Measurements from ENCODE around the gene PROX1. TPM values are rescaled to one million over a fixed set of nuclear protein-coding genes. Genes with fewer than 3 reads are reported as not detected.
"Not testable (repeated sequence)": the region's sequence is repeated elsewhere in the genome, so short reads cannot be mapped to it uniquely, and the experiment has no call there.

Gene PROX1
- total RNA-seq, 2 experiments from 2014 or later: not detected

GRCh38 chr1:214085325-214085724, 97.6 kb downstream of the PROX1 start:
- no peak for DNase-seq (ENCODE audit: low spot score)
- no peak overlapping the region for H3K27ac ChIP-seq (ENCODE audit: low read depth, low read length, poor library complexity, severe bottlenecking)
- no peak overlapping the region for H3K4me2 ChIP-seq (ENCODE audit: low read length)
- no TSS peak for BruUV-seq (replicated peaks)
- H3K9me3 ChIP-seq (ENCODE audit: low read length): no peaks in the 10 kb centered on the region
- intact Hi-C loops (cut with micrococcal nuclease; ENCODE audit: unreplicated experiment): no loop called here
- no peaks in the 10 kb centered on the region for H3K36me3 ChIP-seq (ENCODE audit: insufficient read depth, low read length)
- ChIA-PET POLR2A (no interaction called here), CTCF (ENCODE audit: unreplicated experiment) (no interaction called here)
- no peak overlapping the region for H3K4me3 ChIP-seq (ENCODE audit: low read depth, low read length, poor library complexity, severe bottlenecking)
- H4K20me1 ChIP-seq (ENCODE audit: insufficient read depth, low read length): no peaks in the 10 kb centered on the region
- no peaks in the 10 kb centered on the region for H3K79me2 ChIP-seq (ENCODE audit: insufficient read depth, low read depth, low read length)
- H2AFZ ChIP-seq (ENCODE audit: low read length): no peak overlapping the region
- H3K4me1 ChIP-seq (ENCODE audit: insufficient read depth, low read length, poor library complexity, severe bottlenecking): no peaks in the 10 kb centered on the region
- no peaks in the 10 kb centered on the region for H3K9me2 ChIP-seq (ENCODE audit: insufficient read depth, low read length)
- TF ChIP-seq CTCF (conservative IDR thresholded peaks at IDR 0.05; ENCODE audit: low read length) (no peak), EZH2phosphoT487 (IDR thresholded peaks at IDR 0.05; ENCODE audit: borderline replicate concordance, low read depth, low read length) (no peak)

GRCh38 chr1:214086945-214087344, 99.2 kb downstream of the PROX1 start:
- no peak overlapping the region for H2AFZ ChIP-seq (ENCODE audit: low read length)
- intact Hi-C loops (cut with micrococcal nuclease; ENCODE audit: unreplicated experiment): no loop called here
- no peak for DNase-seq (ENCODE audit: low spot score)
- POLR2A ChIA-PET: no interaction called here
- CTCF ChIA-PET (ENCODE audit: unreplicated experiment): no interaction called here
- H3K4me2 ChIP-seq (ENCODE audit: low read length): no peak overlapping the region
- no peaks in the 10 kb centered on the region for H3K4me1 ChIP-seq (ENCODE audit: insufficient read depth, low read length, poor library complexity, severe bottlenecking)
- no TSS peak for BruUV-seq (replicated peaks)
- TF ChIP-seq EZH2phosphoT487 (IDR thresholded peaks at IDR 0.05; ENCODE audit: borderline replicate concordance, low read depth, low read length) (no peak), CTCF (conservative IDR thresholded peaks at IDR 0.05; ENCODE audit: low read length) (no peak)
- no peaks in the 10 kb centered on the region for H3K9me2 ChIP-seq (ENCODE audit: insufficient read depth, low read length)
- H3K4me3 ChIP-seq (ENCODE audit: low read depth, low read length, poor library complexity, severe bottlenecking): no peak overlapping the region
- no peaks in the 10 kb centered on the region for H3K9me3 ChIP-seq (ENCODE audit: low read length)
- H4K20me1 ChIP-seq (ENCODE audit: insufficient read depth, low read length): no peaks in the 10 kb centered on the region
- no peaks in the 10 kb centered on the region for H3K79me2 ChIP-seq (ENCODE audit: insufficient read depth, low read depth, low read length)
- no peaks in the 10 kb centered on the region for H3K36me3 ChIP-seq (ENCODE audit: insufficient read depth, low read length)
- no peak overlapping the region for H3K27ac ChIP-seq (ENCODE audit: low read depth, low read length, poor library complexity, severe bottlenecking)

- H3K27ac ChIP-seq (ENCODE audit: low read depth, low read length, poor library complexity, severe bottlenecking); BruUV-seq (replicated peaks); H3K9me2 ChIP-seq (ENCODE audit: insufficient read depth, low read length); H3K4me2 ChIP-seq (ENCODE audit: low read length); H2AFZ ChIP-seq (ENCODE audit: low read length); POLR2A ChIA-PET; H3K4me3 ChIP-seq (ENCODE audit: low read depth, low read length, poor library complexity, severe bottlenecking); H3K79me2 ChIP-seq (ENCODE audit: insufficient read depth, low read depth, low read length); CTCF ChIA-PET (ENCODE audit: unreplicated experiment); H4K20me1 ChIP-seq (ENCODE audit: insufficient read depth, low read length); H3K4me1 ChIP-seq (ENCODE audit: insufficient read depth, low read length, poor library complexity, severe bottlenecking); H3K36me3 ChIP-seq (ENCODE audit: insufficient read depth, low read length); DNase-seq (ENCODE audit: low spot score); H3K9me3 ChIP-seq (ENCODE audit: low read length); intact Hi-C loops (cut with micrococcal nuclease; ENCODE audit: unreplicated experiment): not testable (repeated sequence)
Observed at GRCh38 chr1:214089003-214089402, 101.2 kb downstream of the PROX1 start.

All from OCI-LY7 (cell line).